ENCODE measurements around the gene GLO1. TPM values are rescaled to one million over a fixed set of nuclear protein-coding genes. Genes with fewer than 3 reads are reported as not detected.

GLO1 gene
- total RNA-seq, 1 experiment from 2014 or later = 188 TPM

- H3K9ac ChIP-seq (ENCODE audit: extremely low read depth, insufficient read length, low read length) = no peak overlapping the region
- no peak overlapping the region for H2AFZ ChIP-seq (ENCODE audit: low read length)
- no peak overlapping the region for H3K4ac ChIP-seq (ENCODE audit: low read depth, low read length)
- no peak overlapping the region for H2AK5ac ChIP-seq (ENCODE audit: insufficient read length, low read length)
- no peaks in the 10 kb centered on the region for H3K23me2 ChIP-seq (ENCODE audit: insufficient read length, low read depth, low read length, poor library complexity, severe bottlenecking)
- no peak overlapping the region for H3K18ac ChIP-seq (ENCODE audit: insufficient read length, low read depth, low read length)
- H4K20me1 ChIP-seq (ENCODE audit: control insufficient read depth, insufficient read depth, insufficient read length) = no peaks in the 10 kb centered on the region
- H3K27me3 ChIP-seq (ENCODE audit: insufficient read depth, low read length) = no peaks in the 10 kb centered on the region
- H2BK15ac ChIP-seq (ENCODE audit: low read depth, low read length) = no peak overlapping the region
- Mint-ChIP-seq H3K36me3 (ENCODE audit: insufficient read depth in 1 of 3, low read depth in 3 of 3) (peaks cover 0 to 8% (median 0%) of the 10 kb centered on the region in 3 experiments; a peak in 2 of 7 replicates), H3K4me3 (no peak overlapping the region), H3K4me1 (peaks cover 2 to 3% of the 10 kb centered on the region in 2 experiments; a peak in 1 of 4 replicates), H3K27ac (no peak overlapping the region; a peak in 1 of 7 replicates), H3K27me3 (ENCODE audit: low read depth) (no peaks in the 10 kb centered on the region; the same call in 1 of the 2 replicates), H3K9me3 (peaks cover 0 to 7% of the 10 kb centered on the region in 2 experiments; a peak in 4 of 5 replicates)
- no peak overlapping the region for H2BK20ac ChIP-seq (ENCODE audit: low read depth, low read length, poor library complexity, severe bottlenecking)
- H3K23ac ChIP-seq (ENCODE audit: insufficient read length, low read depth, low read length) = no peak overlapping the region
- no peak overlapping the region for H3K27ac ChIP-seq (ENCODE audit: insufficient read length, low read depth, low read length)
- H3K79me2 ChIP-seq (ENCODE audit: insufficient read depth, low read length) = no peaks in the 10 kb centered on the region
- H4K5ac ChIP-seq (ENCODE audit: insufficient read length, low read depth, low read length) = no peak overlapping the region
- H3K9me3 ChIP-seq (ENCODE audit: control insufficient read depth, low read depth, low read length) = no peaks in the 10 kb centered on the region
- no peak overlapping the region for H4K91ac ChIP-seq (ENCODE audit: insufficient read length, low read depth, low read length)
- H3K79me1 ChIP-seq (ENCODE audit: insufficient read depth, low read depth, low read length, poor library complexity, severe bottlenecking) = no peaks in the 10 kb centered on the region
- no peak overlapping the region for H3K14ac ChIP-seq (ENCODE audit: insufficient read depth, low read length)
- no peak for TF ChIP-seq CTCF (conservative IDR thresholded peaks at IDR 0.05)
- no CpG with 5 or more reads among the region's 3 CpGs for WGBS (ENCODE audit: extremely low coverage, insufficient read length, low lambda C conversion rate)
- H4K8ac ChIP-seq (replicated peaks; ENCODE audit: insufficient read length, low read depth, low read length) = no peak overlapping the region
- H3K56ac ChIP-seq (ENCODE audit: insufficient read length, low read depth, low read length) = no peak overlapping the region
- no peak overlapping the region for H3T11ph ChIP-seq (ENCODE audit: low read length)
- no peak for DNase-seq
- H3K4me1 ChIP-seq (ENCODE audit: insufficient read depth, low read length) = no peaks in the 10 kb centered on the region
- H3K4me2 ChIP-seq (ENCODE audit: insufficient read depth, insufficient read length, low read length) = no peak overlapping the region
- H2BK12ac ChIP-seq (ENCODE audit: insufficient read length, low read depth, low read length) = no peak overlapping the region
- no peak overlapping the region for H2BK120ac ChIP-seq (ENCODE audit: low read depth, low read length, poor library complexity, severe bottlenecking)
- H2BK5ac ChIP-seq (ENCODE audit: insufficient read length, low read length) = no peak overlapping the region
Observed at GRCh38 chr6:38722038-38722437, 19.1 kb upstream of the GLO1 start.
